Caco-2 (cell line): ENCODE measurements around the gene UGGT2. TPM values are rescaled to one million over a fixed set of nuclear protein-coding genes. Genes with fewer than 3 reads are reported as not detected.

Experiments used
- BruUV-seq: library from RNA; stranded (reverse); fragments of 400-500 nt; replicated peaks from 2 replicates; lab custom pipeline; 2021; lab: Mats Ljungman, UMichigan
- CTCF ChIA-PET: fragments of 300-600 bp; sonication (Branson Sonifier 250); formaldehyde crosslinking; loops from one replicate; lab custom pipeline; 2022; ENCODE audit warnings: antibody characterized with exemption; lab: Charles Lee
- POLR2A ChIA-PET: fragments of 300-600 bp; sonication (Branson Sonifier 250); formaldehyde crosslinking; loops from one replicate; lab custom pipeline; 2022; ENCODE audit warnings: antibody characterized with exemption; lab: Charles Lee
- DNase-seq, 2 experiments: peaks; one replicate each; pipeline versions ENCODE4 v3.0.0 to v3.0.0-alpha.2; 2020 to 2022
- H3K27me3 ChIP-seq: replicated peaks from 2 replicates; pipeline ENCODE4 v1.6.0; 2011; ENCODE audit warnings: low read length; ENCODE audit not compliant: control insufficient read depth, insufficient read depth
- H3K36me3 ChIP-seq: 2 replicates; pipeline ENCODE4 v1.5.1; 2011; ENCODE audit warnings: low read length; ENCODE audit not compliant: control insufficient read depth, insufficient read depth
- H3K4me1 ChIP-seq: fragments of 250-450 bp; sonication (Bioruptor Pico); 2 replicates; pipeline ENCODE4 v1.5.1; 2020; ENCODE audit warnings: mild to moderate bottlenecking
- H3K4me3 ChIP-seq: 2 replicates; pipeline ENCODE4 v1.5.1; 2011; ENCODE audit warnings: low read depth, mild to moderate bottlenecking, control low read depth, low read length
- H3K9me3 ChIP-seq: fragments of 250-450 bp; sonication (Bioruptor Pico); 2 replicates; pipeline ENCODE4 v1.5.1; 2020; ENCODE audit warnings: mild to moderate bottlenecking, moderate library complexity
- H3K27ac Mint-ChIP-seq: one replicate; pipeline ENCODE4 v1.8.0; 2022; ENCODE audit warnings: mixed read lengths; ENCODE audit not compliant: unreplicated experiment
- H3K27me3 Mint-ChIP-seq: one replicate; pipeline ENCODE4 v1.8.0; 2022; ENCODE audit warnings: mixed read lengths; ENCODE audit not compliant: insufficient read depth, unreplicated experiment
- H3K36me3 Mint-ChIP-seq: one replicate; pipeline ENCODE4 v1.8.0; 2022; ENCODE audit warnings: mild to moderate bottlenecking, mixed read lengths; ENCODE audit not compliant: insufficient read depth, unreplicated experiment
- H3K4me1 Mint-ChIP-seq: one replicate; pipeline ENCODE4 v1.8.0; 2022; ENCODE audit warnings: low read depth, mixed read lengths; ENCODE audit not compliant: unreplicated experiment
- H3K4me3 Mint-ChIP-seq: one replicate; pipeline ENCODE4 v1.8.0; 2022; ENCODE audit warnings: mild to moderate bottlenecking, moderate library complexity, mixed read lengths; ENCODE audit not compliant: unreplicated experiment
- H3K9me3 Mint-ChIP-seq: one replicate; pipeline ENCODE4 v1.8.0; 2022; ENCODE audit warnings: mixed read lengths; ENCODE audit not compliant: unreplicated experiment
- intact Hi-C: fragments of 100-400 bp; cut with micrococcal nuclease; formaldehyde crosslinking; loops from one replicate; pipeline ENCODE4 v1.10.0; 2022; ENCODE audit not compliant: unreplicated experiment
- total RNA-seq: library from RNA; stranded (reverse); gene quantifications from 2 replicates; pipeline ENCODE4 v1.2.3, GENCODE V29; 2022
- TF ChIP-seq, protein P1 (sequence below), 2 experiments: fragments of 200-600 bp in 1 of 2; IDR thresholded peaks; 1 replicate in 1 of 2; 2 replicates in 1 of 2; pipeline versions ENCODE4 v1.5.1 to v1.8.0; 2011 to 2022; ENCODE audit warnings: antibody characterized with exemption in 1 of 2, control low read depth in 1 of 2, inconsistent platforms in 1 of 2, low read depth in 1 of 2, low read length in 1 of 2, mild to moderate bottlenecking in 1 of 2, moderate library complexity in 1 of 2; ENCODE audit not compliant: insufficient read depth in 1 of 2, severe bottlenecking in 1 of 2, unreplicated experiment in 1 of 2

The UGGT2 gene
- total RNA-seq, 1 experiment from 2014 or later: 35.5 TPM

DNA sequence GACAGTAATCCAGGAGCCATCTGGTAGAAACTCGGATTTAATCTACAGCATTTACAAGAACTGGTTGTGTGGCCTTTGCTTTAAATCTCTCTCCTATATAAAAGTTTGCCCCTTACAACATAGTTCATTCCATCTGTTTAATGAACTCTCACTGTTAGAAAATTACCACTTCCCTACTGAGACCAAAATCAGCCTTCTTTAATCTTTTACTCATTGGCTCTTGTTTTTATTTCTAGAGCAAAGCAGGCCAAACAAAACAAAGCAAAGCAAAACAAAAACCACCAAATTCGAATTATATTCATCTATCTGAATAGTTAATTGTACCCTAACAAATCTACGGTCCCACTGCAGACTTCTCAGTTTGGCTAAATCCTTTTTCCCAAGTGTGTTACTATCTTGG is 127.0 kb downstream of the UGGT2 start:
- Mint-ChIP-seq H3K4me1 (no peaks in the 10 kb centered on the region), H3K9me3 (peaks cover 18% of the 10 kb centered on the region), H3K4me3 (no peak overlapping the region), H3K27me3 (no peaks in the 10 kb centered on the region), H3K27ac (no peak overlapping the region), H3K36me3 (peaks cover 31% of the 10 kb centered on the region)
- no peak for DNase-seq
- TF ChIP-seq, protein P1, sequence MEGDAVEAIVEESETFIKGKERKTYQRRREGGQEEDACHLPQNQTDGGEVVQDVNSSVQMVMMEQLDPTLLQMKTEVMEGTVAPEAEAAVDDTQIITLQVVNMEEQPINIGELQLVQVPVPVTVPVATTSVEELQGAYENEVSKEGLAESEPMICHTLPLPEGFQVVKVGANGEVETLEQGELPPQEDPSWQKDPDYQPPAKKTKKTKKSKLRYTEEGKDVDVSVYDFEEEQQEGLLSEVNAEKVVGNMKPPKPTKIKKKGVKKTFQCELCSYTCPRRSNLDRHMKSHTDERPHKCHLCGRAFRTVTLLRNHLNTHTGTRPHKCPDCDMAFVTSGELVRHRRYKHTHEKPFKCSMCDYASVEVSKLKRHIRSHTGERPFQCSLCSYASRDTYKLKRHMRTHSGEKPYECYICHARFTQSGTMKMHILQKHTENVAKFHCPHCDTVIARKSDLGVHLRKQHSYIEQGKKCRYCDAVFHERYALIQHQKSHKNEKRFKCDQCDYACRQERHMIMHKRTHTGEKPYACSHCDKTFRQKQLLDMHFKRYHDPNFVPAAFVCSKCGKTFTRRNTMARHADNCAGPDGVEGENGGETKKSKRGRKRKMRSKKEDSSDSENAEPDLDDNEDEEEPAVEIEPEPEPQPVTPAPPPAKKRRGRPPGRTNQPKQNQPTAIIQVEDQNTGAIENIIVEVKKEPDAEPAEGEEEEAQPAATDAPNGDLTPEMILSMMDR (IDR thresholded peaks at IDR 0.05; ENCODE audit: insufficient read depth in 1 of 2, low read depth in 1 of 2, low read length in 1 of 2, severe bottlenecking in 1 of 2, unreplicated experiment in 1 of 2): no peak
- Histone ChIP-seq H3K4me1 (peaks cover 14% of the 10 kb centered on the region; the same call in 1 of the 2 replicates), H3K9me3 (no peaks in the 10 kb centered on the region), H3K4me3 (no peak overlapping the region), H3K36me3 (no peaks in the 10 kb centered on the region), H3K27me3 (no peaks in the 10 kb centered on the region)
- intact Hi-C loops: no loop called here
- CTCF ChIA-PET: no interaction called here
- POLR2A ChIA-PET: no interaction called here
- BruUV-seq: no TSS peak

DNA sequence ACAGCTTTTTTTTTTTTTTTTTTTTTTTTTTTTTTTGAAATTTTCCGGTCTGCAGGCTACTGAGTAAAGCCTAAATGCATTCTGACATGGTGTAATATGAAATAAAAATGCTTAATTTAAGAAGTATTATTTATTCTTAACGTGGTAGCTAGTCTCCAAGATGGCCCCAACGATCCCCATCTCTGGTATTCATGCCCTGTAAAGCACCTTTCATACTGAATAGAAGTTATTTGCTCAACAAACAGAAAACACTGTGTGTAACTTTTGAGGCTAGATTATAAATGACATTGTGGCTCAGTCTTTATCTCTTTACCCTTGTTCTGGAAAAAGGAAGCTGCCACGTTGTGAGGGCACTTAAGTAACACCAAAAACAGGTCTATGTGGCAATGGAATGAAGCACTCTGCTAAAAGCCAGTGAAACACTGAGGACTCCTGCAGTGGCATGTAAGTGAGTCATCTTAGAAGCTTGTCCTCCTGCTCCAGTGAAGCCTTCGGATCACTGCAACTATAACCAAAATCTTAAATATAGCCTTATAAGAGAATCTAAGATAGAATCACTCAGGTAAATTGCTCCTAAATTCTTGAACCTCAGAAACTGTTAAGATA is 128.7 kb downstream of the UGGT2 start:
- Histone ChIP-seq H3K4me3 (no peak overlapping the region), H3K27me3 (no peaks in the 10 kb centered on the region), H3K36me3 (no peaks in the 10 kb centered on the region), H3K4me1 (peaks cover 14% of the 10 kb centered on the region; the same call in 1 of the 2 replicates), H3K9me3 (no peaks in the 10 kb centered on the region)
- peaks cover 6% of the 10 kb centered on the region for H3K9me3 Mint-ChIP-seq
- TF ChIP-seq, protein P1 (IDR thresholded peaks at IDR 0.05; ENCODE audit: insufficient read depth in 1 of 2, low read depth in 1 of 2, low read length in 1 of 2, severe bottlenecking in 1 of 2, unreplicated experiment in 1 of 2): no peak
- no TSS peak for BruUV-seq
- DNase-seq: peak; percentile 51 to 57
- peaks cover 15% of the 10 kb centered on the region for H3K36me3 Mint-ChIP-seq
- H3K4me1 Mint-ChIP-seq: peaks cover 5% of the 10 kb centered on the region
- POLR2A ChIA-PET: interaction anchor here (0.6 kb wide), 1 partner anchor 129 kb away, joined by 6 read pairs; the partner anchor contains the start of gene UGGT2
- H3K27me3 Mint-ChIP-seq: no peaks in the 10 kb centered on the region
- intact Hi-C loops: loop anchor here (1.0 kb wide), 1 partner anchor 30 kb away; no protein-coding TSS in a partner anchor
- H3K4me3 Mint-ChIP-seq: no peak overlapping the region
- CTCF ChIA-PET: interaction anchor here (0.6 kb wide), 1 partner anchor 1304 kb away, joined by 5 read pairs; no protein-coding TSS in a partner anchor
- no peak overlapping the region for H3K27ac Mint-ChIP-seq

DNA sequence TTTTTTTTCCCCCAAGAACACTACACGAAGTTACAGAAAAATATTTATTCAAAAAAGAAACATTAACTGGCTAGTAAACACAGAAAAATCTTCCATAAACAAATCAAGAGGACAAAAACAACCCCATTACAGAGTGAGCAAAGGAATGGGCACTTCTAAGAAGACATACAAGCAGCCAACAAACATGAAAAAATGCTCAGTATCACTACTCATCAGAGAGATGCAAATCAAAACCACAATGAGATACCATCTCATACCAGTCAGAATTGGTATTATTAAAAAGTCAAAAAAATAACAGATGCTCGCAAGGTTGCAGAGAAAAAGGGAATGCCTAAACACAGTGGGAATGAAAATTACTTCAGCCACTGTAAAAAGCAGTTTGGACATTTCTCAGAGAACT is 131.7 kb downstream of the UGGT2 start:
- intact Hi-C loops: no loop called here
- ChIA-PET POLR2A (no interaction called here), CTCF (no interaction called here)
- Mint-ChIP-seq H3K27ac (no peak overlapping the region), H3K27me3 (no peaks in the 10 kb centered on the region), H3K4me3 (no peak overlapping the region), H3K4me1 (peaks cover 10% of the 10 kb centered on the region), H3K36me3 (peaks cover 6% of the 10 kb centered on the region), H3K9me3 (no peaks in the 10 kb centered on the region)
- DNase-seq: no peak
- Histone ChIP-seq H3K4me1 (peaks cover 18% of the 10 kb centered on the region), H3K9me3 (no peaks in the 10 kb centered on the region), H3K36me3 (no peaks in the 10 kb centered on the region), H3K27me3 (no peaks in the 10 kb centered on the region), H3K4me3 (no peak overlapping the region)
- TF ChIP-seq, protein P1 (IDR thresholded peaks at IDR 0.05; ENCODE audit: insufficient read depth in 1 of 2, low read depth in 1 of 2, low read length in 1 of 2, severe bottlenecking in 1 of 2, unreplicated experiment in 1 of 2): no peak
- BruUV-seq: no TSS peak
